GM18907 (cell line): Measurements from ENCODE around the gene CAPZA2.

Experiments used
- ATAC-seq: cut with Tn5 transposase; IDR thresholded peaks from one replicate; pipeline ENCODE4 v1.9.1; 2021; ENCODE audit warnings: mild to moderate bottlenecking, moderate library complexity; ENCODE audit not compliant: unreplicated experiment

CAPZA2 gene

GRCh38 chr7:116859323-116859722, 3.1 kb upstream of the CAPZA2 start:
- ATAC-seq, result no peak

DNA sequence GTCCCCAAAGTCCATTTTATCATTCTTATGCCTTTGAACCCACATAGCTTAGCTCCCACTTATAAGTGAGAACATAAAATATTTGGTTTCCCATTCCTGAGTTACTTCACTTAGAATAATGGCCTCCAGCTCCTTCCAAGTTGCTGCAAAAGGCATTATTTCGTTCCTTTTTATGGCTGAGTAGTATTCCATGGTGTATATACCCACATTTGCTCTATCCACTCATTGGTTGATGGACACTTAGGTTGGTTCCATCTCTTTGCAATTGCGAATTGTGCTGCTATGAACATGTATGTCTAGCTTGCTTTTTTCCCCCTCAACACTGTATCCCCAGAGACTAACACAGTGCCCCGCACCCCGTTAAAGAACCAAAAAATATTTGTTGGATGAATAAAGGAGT, 670 bp upstream of the CAPZA2 start:
- no peak for ATAC-seq

GRCh38 chr7:116862951-116863670, 724 bp downstream of the CAPZA2 start:
- peak; percentile 1 for ATAC-seq

DNA sequence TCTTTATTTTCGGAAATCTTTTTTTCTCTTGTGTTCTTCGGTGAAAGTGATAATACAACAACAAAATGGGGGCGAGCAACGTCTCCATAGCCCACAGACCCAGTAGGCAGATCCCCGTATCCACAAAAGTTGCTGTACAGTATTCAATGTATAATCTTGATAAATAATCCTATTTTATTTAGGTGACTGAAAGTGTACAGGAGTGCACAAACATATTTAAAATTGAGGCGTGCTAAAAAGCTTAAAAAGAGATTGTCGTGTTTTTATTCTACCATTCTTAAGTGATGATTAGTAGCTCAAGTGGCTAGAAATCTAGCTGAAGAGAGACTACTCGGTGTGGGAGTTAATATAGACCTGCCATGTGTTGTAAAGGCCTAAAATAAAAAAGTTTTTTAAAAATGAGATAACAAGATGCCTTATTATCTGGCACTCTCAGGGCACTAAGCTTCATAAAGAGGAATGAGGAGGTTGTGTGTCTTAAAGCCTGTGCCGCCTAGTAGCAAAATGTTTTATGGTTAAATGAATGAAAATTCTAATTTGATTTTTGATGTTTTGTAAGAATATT, 1.6 kb downstream of the CAPZA2 start:
- ATAC-seq, result no peak

DNA sequence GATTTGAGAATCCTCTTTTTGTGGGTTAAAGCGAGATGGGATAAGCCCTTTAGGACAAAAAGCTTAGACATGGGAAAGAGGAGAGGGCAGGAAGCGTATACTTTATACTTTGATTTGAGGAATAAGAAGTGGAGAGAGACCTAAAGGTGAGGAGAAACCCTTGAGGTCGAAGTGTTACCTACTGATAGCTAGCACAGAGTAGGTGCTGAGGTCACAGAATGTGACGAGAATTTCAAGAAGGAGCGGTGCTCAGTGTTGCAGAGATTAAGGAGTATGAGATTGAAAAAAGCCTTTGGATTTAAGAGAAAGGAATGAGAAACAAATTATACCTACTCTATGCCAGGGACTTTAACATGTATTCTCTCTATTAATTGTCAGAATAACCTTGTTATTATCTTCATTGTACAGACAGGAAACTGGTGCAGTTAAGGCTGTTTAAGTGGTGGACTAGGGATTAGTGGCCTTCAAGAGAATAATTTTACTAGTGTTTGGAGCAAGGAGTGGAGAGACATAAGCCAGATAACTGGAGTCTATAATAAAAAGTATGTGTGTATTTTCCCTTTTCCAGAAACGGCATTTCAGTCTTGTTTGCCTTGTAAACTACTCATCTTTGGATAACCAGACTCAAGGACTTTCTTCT, 8.8 kb downstream of the CAPZA2 start:
- no peak for ATAC-seq

DNA sequence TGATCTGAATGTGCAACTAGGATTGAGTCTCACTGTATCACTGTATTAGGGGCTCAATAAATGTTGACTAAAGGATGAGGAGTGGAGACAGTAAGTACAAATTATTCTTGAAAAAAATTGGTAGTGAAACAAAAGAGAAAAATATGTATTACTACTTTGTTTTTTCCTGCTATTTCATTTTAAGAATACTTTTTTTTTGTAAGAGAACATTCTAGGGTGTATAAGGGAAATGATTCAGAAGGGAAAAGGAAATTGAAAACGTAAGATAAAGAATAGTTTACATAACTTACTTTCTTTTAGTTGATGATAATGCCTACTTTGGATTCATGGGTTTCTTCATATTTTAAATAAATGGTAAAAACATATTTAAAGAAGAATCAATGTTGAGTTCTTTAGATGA, 9.6 kb downstream of the CAPZA2 start:
- no peak for ATAC-seq

DNA sequence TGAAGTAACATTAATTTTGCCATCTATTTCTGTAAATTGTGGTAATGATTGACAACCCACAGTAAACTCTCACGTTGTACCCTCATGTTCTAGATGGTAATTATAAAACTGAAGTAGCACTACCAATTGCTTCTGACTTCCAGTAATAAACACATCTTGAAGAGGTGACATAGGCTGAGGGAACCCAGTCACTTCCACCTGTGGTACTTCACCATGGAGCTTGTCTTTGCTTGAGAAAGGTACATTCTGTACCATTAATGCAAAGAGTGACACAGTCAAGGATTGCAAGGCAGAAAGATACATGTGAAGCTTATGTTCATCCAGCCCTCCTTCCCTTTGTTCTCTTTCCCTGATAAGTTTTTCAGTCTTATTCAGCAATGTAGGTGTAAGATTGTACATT, 11.2 kb downstream of the CAPZA2 start:
- ATAC-seq, result no peak

DNA sequence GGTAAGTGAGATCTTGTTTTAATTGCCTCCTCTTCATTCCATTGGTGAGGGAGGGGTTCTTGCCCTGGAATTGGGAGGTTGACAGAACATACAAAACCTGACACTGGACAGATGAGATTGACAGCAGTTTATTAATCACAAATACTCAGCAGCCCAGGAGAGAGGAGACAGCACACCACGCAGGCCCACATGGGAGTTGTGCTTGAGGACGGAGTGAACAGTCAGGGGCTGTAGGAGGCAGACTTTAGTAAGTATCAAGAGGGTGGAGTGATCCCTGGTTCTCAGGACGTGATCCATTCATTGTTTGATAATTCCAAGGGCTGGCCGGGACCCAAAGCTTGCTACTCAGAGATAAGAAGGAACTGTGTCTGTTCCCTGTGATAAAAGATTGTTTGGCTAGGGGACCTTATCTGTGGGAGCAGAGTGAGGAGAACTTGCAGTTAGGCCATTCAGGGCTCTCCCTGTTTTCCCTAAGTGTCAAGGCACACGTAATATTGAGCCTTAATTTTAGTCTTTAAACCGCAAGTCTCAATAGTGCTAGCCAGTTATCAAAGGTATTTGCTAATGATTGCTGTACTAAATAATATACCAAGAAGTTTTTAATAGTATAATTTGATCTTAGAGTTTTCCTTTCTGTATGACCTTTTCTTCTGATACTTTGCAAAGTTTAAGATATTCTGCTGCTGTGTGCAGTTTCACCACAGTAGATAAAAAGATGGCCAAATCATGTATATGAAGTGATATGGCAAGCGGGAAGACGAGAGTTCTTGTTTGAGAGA, 14.5 kb downstream of the CAPZA2 start:
- no peak for ATAC-seq

- no peak for ATAC-seq
Measured at GRCh38 chr7:116877443-116878217, 15.2 kb downstream of the CAPZA2 start.

DNA sequence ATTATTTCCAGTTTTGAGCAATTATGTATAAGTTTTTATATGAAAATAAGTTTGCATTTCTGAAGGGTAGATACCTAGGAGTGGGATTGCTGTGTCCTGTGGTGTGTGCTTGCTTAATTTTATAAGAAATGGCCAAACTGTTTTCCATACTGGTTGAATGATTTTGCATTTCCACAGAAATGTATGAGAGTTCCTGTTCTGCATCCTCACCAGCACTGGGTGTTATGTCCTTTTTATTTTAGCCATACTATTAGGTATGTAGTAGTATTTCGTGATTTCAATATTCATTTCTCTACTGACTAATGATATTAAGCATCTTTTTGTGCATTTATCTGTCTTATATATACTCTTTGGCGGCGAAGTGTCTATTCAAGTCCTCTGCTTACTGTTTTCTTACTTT, 22.3 kb downstream of the CAPZA2 start:
- no peak for ATAC-seq

DNA sequence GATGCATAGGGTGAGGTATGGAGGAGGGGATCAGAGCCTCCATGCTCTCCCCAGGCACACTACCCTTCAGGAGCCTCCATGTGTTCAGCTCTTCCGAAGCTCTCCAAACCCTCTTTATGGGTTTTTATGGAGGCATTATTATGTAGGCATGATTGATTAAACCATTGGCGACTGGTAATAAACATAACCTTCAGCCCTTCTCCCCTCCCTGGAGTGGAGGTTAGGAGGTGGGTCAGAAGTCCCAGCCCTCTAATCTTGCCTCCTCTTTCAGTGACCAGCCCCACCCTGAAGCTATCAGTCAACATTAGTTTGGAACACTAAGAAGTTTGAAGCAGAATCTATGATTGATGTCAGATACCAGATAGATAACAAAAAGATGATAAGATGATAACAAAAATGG, 23.3 kb downstream of the CAPZA2 start:
- ATAC-seq, result no peak

- no peak for ATAC-seq
Measured at GRCh38 chr7:116886543-116887156, 24.3 kb downstream of the CAPZA2 start.

GRCh38 chr7:116888895-116889294, 26.5 kb downstream of the CAPZA2 start:
- ATAC-seq, result no peak

- ATAC-seq, result no peak
Measured at GRCh38 chr7:116895849-116896248, 33.5 kb downstream of the CAPZA2 start.

DNA sequence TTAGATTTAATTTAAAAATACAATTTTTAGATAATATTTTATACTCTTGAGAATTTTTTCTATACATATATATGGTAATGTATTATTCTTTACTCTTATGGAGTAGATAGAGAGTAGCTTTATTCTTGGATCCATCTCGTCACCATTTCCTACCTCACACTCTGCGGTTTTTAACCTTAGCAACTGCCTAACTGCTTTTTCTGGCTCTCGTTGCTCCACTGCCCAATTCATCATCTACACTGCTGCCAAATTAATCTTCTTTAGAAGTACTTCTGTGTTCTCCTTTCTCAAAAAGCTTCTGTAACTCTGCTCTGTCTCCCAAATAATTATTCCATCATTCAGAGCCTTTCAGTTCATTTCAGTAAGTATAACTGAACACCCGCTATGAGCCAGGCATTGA, 35.3 kb downstream of the CAPZA2 start:
- ATAC-seq, result no peak

- ATAC-seq, result no peak
Measured at GRCh38 chr7:116899308-116899707, 36.9 kb downstream of the CAPZA2 start.

DNA sequence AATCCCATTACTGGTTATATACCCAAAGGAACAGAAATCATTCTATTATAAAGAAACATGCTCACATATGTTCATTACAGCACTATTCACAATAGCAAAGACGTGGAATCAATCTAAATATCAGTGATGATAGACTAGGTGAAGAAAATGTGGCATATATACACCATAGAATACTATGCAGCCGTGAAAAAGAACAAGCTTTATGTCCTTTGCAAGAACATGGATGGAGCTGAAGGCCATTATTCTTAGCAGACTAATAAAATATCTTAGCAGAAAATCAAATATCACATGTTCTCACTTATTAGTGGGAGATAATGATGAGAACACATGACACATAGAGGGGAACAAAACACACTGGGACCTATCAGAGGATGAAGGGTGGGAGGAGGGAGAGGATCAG, 38.8 kb downstream of the CAPZA2 start:
- ATAC-seq, result no peak

DNA sequence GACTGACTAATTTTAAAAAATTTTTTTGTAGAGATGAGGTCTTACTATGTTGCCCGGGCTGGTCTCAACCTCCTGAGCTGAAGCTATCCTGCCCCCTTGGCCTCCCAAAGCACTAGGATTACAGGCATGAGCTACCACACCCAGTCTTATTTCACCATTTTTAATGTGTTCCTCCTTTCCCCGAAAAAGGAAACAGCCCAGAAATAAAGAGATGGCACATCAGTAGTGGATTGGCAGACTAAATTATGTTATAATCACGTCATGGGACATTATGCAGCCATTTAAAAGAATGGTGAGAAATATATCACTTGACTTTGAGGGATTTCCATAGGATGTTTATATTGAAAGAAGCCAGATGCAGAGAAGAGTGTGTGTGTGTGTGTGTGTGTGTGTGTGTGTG, 40.5 kb downstream of the CAPZA2 start:
- ATAC-seq, result no peak

- no peak for ATAC-seq
Measured at GRCh38 chr7:116906391-116906790, 44.0 kb downstream of the CAPZA2 start.

DNA sequence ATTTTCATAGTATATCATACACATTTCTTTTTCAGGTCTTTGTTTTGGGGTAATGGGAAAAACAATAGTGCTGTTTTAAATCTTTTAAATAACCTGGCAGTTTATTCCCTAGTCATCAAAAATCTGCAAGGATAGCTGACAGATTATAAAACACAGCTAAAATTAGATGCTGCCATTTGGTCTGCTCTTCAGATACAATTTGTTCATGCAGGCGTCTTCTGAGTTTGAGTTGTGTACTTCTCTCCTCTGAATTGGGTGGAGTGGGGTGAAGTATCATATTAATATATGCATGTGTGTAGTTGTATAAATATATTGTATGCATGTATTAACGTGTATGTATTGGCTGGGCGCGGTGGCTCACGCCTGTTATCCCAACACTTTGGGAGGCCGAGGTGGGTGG, 48.0 kb downstream of the CAPZA2 start:
- no peak for ATAC-seq

DNA sequence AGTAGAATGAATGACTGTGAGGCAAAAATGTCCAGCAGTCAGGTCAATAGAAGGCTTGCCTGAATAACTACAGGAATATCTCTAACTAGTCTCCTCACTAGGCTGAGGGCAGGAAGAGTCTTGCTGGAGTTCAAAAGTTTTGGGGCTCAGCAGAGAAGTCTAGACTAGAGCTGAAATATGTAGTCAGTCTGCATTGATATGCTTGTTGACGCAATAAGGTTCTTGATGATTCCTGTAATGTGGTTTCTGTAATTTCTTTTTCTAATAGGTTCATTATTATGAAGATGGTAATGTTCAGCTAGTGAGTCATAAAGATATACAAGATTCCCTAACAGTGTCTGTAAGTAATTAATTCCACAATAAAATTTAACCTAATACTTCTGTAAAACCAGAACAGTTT, 49.4 kb downstream of the CAPZA2 start:
- ATAC-seq, result no peak
